D721Med (cell line): ENCODE measurements around the gene SLC9A9.
"Not testable (repeated sequence)": the region's sequence is repeated elsewhere in the genome, so short reads cannot be mapped to it uniquely, and the experiment has no call there.

Experiments used
- DNase-seq: peaks from one replicate; pipeline ENCODE4 v3.0.0; 2011; ENCODE audit warnings: low spot score; ENCODE audit not compliant: insufficient read length
- FAIRE-seq: peaks from 2 replicates; lab custom pipeline; 2011; peaks lifted over from hg19 to GRCh38; lab: Jason Lieb, UNC
- CTCF ChIP-seq: IDR thresholded peaks from 2 replicates; pipeline ENCODE4 v1.5.1; 2012; ENCODE audit warnings: mild to moderate bottlenecking, control low read depth; ENCODE audit not compliant: insufficient read depth; ENCODE audit errors: missing control alignments

The SLC9A9 gene

DNA sequence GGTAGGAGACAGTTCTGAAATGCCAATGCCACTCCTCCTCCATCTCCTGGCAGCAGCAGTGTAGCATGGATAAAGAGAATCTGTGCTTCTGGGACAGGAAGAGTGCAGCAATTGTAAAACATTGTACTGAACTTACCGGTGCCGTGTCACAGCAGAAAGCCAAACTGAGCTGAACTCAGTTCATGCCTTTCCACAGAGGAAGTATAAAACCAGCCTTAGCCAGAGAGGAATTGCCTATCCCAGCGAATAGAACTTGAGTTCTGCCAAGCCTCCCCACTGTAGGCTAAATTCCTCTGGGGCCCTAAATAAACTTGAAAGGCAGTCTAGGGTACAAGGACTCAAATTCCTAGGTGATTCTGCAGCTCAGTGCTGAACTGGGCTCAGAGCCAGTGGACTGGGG lies 148.8 kb downstream of the SLC9A9 start:
- DNase-seq (no peak), FAIRE-seq (no peak)
- no peak for TF ChIP-seq CTCF

DNA sequence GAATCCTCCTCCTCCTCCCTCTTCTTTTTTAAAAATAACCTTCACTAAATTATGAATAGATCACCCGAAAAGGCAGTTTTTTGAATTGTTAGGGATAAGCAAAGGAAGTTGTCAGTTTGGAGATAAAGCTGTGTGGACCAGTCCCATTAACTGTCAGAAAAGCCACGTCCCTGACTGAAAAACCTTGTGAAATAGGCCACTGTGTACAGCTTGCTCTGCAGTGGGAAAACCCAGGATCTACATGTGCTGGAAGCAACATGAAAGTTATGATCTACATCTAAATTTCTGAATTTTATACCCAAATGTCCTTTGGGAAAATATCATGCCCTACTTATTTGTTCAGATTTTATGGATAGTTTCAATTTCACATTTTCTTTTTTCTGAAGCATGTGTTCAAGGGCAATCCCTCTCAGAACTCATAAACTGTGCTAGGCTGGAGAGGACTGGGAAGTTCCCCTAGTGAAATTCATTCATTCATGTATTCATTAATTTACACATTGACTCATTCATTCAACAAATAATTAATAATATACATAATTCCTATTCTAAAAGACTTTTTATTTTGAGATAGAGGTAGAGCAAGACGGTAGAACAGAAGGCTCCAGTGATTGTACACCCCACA lies 149.5 kb downstream of the SLC9A9 start:
- FAIRE-seq (no peak), DNase-seq (no peak)
- TF ChIP-seq CTCF: no peak

DNA sequence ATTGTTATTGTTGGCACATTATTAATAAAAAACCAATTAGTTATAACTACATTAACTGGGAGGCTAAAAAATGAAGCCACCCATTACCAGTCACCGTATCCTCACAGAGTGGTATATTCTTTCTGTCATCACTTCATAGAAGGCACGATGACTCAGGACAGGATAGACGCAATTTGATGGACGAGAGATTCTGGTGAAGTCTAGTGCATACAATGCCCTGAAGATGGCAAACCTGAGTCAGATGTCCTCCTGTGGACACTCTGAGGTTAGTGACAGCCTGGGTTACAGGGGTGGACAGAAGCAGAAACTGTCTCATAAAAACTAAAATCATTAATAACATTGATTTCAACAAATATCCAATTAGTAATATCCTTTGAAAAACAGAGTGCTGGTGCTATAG lies 150.3 kb downstream of the SLC9A9 start:
- no peak for DNase-seq
- FAIRE-seq: no peak
- TF ChIP-seq CTCF: no peak

- FAIRE-seq, DNase-seq: not testable (repeated sequence)
Measured at GRCh38 chr3:143695333-143695732, 152.9 kb downstream of the SLC9A9 start.

- no peak for TF ChIP-seq CTCF
- DNase-seq (no peak), FAIRE-seq (no peak)
Measured at GRCh38 chr3:143693506-143693905, 154.8 kb downstream of the SLC9A9 start.

- no peak for TF ChIP-seq CTCF
- DNase-seq (no peak), FAIRE-seq (no peak)
Measured at GRCh38 chr3:143686638-143687197, 161.6 kb downstream of the SLC9A9 start.

GRCh38 chr3:143685491-143685890 lies 162.8 kb downstream of the SLC9A9 start:
- no peak for TF ChIP-seq CTCF
- DNase-seq (no peak), FAIRE-seq (no peak)
